ENCODE measurements around the gene OR8D1.
"Not testable (repeated sequence)": the region's sequence is repeated elsewhere in the genome, so short reads cannot be mapped to it uniquely, and the experiment has no call there.

Gene OR8D1

DNA sequence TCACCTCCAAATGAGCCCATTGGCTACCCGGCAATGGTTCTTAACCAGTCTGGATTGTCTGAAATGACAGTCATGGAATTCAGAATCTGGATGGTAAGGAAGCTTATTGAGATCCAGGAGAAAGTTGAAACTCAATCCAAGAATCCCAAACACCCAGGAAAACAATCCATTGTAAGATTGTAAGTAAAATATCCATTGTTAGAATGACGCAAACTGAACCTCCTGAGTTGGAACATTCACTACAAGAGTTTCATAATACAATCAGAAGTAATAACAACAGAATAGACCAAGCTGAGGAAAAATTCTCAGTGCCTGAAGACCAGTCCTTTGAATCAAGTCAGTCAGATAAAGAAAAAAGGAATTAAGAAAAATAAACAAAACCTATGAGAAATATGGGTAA lies 35.5 kb downstream of the OR8D1 start:
- no peak for DNase-seq

- DNase-seq = no peak
Measured at GRCh38 chr11:124277804-124278203, 35.9 kb downstream of the OR8D1 start.

DNA sequence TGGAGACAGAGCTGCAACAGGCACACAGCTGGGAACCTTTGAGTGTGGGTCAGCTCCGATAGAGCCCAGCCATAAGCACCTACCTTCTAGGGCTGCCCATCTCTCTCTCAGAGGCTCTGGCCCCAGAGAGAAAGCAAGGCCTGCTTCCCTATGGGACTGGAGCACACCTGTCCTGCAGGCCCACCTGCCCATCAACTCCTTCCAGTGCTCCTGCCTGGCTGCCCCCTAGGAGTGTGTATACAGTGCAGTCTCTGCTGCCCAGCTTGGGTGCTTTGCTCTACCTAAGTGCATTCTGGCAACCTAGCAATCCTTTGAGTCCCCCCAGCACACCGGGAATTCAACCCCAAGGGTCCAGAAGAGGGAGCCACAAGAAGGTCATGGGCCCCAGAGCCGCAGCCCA lies 36.5 kb downstream of the OR8D1 start:
- no peak for DNase-seq

GRCh38 chr11:124276081-124276480 lies 37.7 kb downstream of the OR8D1 start:
- DNase-seq = no peak

GRCh38 chr11:124274000-124274399 lies 39.7 kb downstream of the OR8D1 start:
- DNase-seq = no peak

DNA sequence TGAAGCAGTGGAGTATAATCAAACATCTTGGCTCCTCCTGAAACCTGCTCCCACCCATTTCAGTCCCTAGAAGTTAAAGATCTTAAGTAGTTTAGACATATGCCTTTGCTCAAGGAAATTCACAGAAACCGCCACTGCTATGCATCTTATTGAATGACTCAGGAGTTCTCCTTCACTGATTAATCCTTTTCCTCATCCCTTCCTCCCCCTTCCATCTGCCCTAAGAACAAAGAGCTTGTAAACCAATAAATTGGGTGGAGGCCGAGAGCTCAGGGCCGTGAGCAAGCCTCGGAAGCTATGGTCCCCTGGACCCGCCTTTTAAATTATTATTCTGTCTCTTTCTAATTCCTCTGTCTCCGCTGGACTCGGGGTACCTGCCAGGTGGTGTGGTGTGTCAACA lies 42.9 kb downstream of the OR8D1 start:
- DNase-seq = not testable (repeated sequence)

- DNase-seq = not testable (repeated sequence)
Measured at GRCh38 chr11:124265041-124265440, 48.7 kb downstream of the OR8D1 start.

- no peak for DNase-seq
Measured at GRCh38 chr11:124256076-124256475, 57.7 kb downstream of the OR8D1 start, which contains the start of gene OR8G5. OR8G5 (plus strand) TSS chr11:124256376; CDS start chr11:124264932, 8,556 bp downstream.
